Stimulated activated CD8-positive, alpha-beta memory T cell treated with anti-CD3 and anti-CD28 coated beads, Interleukin-15, amount 100 ng/mL, for 1 hour (primary cell): ENCODE data around the gene LYZL4.
A peak's percentile ranks its signal among the peaks of the same experiment; 100 is the strongest.

ENCODE experiments used
- DNase-seq: peaks from one replicate; pipeline ENCODE4 v3.0.0-alpha.2; 2020; ENCODE audit warnings: low read depth

The LYZL4 gene

GRCh38 chr3:42410370-42411131 is at the start of gene LYZL4:
Gene LYZL4, minus strand, starts transcription at chr3:42410610. Its CDS starts 3,359 bp downstream, at chr3:42407251.
- DNase-seq, result no peak

- DNase-seq, result no peak
These were observed 48.7 kb upstream of the LYZL4 start for GRCh38 chr3:42459151-42459550.

GRCh38 chr3:42456211-42456610 is 45.8 kb upstream of the LYZL4 start:
- DNase-seq, result no peak

GRCh38 chr3:42451546-42452230 is 41.3 kb upstream of the LYZL4 start:
- DNase-seq, result no peak

GRCh38 chr3:42451116-42451515 is 40.7 kb upstream of the LYZL4 start:
- no peak for DNase-seq

- DNase-seq, result no peak
These were observed 40.2 kb upstream of the LYZL4 start for GRCh38 chr3:42450567-42450966.

GRCh38 chr3:42447481-42447880 is 37.1 kb upstream of the LYZL4 start:
- DNase-seq, result no peak

- no peak for DNase-seq
These were observed 36.0 kb upstream of the LYZL4 start for GRCh38 chr3:42446111-42447050.

- peak; percentile 69 for DNase-seq
These were observed 33.5 kb upstream of the LYZL4 start for GRCh38 chr3:42443819-42444436.

- DNase-seq, result no peak
These were observed 32.9 kb upstream of the LYZL4 start for GRCh38 chr3:42443292-42443691.

GRCh38 chr3:42442640-42443039 is 32.2 kb upstream of the LYZL4 start:
- DNase-seq, result no peak

- no peak for DNase-seq
These were observed 31.4 kb upstream of the LYZL4 start for GRCh38 chr3:42441791-42442190.

- DNase-seq, result no peak
These were observed 30.5 kb upstream of the LYZL4 start for GRCh38 chr3:42440924-42441323.

- DNase-seq, result no peak
These were observed 29.1 kb upstream of the LYZL4 start for GRCh38 chr3:42439261-42440115.

- DNase-seq, result no peak
These were observed 28.3 kb upstream of the LYZL4 start for GRCh38 chr3:42438758-42439157.

- DNase-seq, result no peak
These were observed 27.8 kb upstream of the LYZL4 start for GRCh38 chr3:42438193-42438592.

- DNase-seq, result no peak
These were observed 24.5 kb upstream of the LYZL4 start for GRCh38 chr3:42434777-42435380.

- no peak for DNase-seq
These were observed 22.1 kb upstream of the LYZL4 start for GRCh38 chr3:42432485-42432884.

GRCh38 chr3:42430781-42431532 is 20.5 kb upstream of the LYZL4 start:
- no peak for DNase-seq

- no peak for DNase-seq
These were observed 18.4 kb upstream of the LYZL4 start for GRCh38 chr3:42428830-42429229.
